Measurements from ENCODE around the gene SYT10. TPM values are rescaled to one million over a fixed set of nuclear protein-coding genes. Genes with fewer than 3 reads are reported as not detected.

SYT10 gene
- total RNA-seq, 1 experiment from 2014 or later = 0.70 TPM

- no peak overlapping the region for H3K23ac ChIP-seq (ENCODE audit: insufficient read length, low read depth, low read length)
- no peaks in the 10 kb centered on the region for H3K4me1 ChIP-seq (ENCODE audit: insufficient read depth, low read length)
- no peaks in the 10 kb centered on the region for H3K79me2 ChIP-seq (ENCODE audit: insufficient read depth, low read length)
- no peak for DNase-seq
- H3T11ph ChIP-seq (ENCODE audit: low read length) = no peak overlapping the region
- H3K27me3 Mint-ChIP-seq (ENCODE audit: low read depth) = no peaks in the 10 kb centered on the region
- H3K9me3 ChIP-seq (ENCODE audit: control insufficient read depth, low read depth, low read length) = no peaks in the 10 kb centered on the region
- 100% methylated on average over 1 of the region's 2 CpGs for WGBS (ENCODE audit: extremely low coverage, insufficient read length, low lambda C conversion rate)
- H4K8ac ChIP-seq (replicated peaks; ENCODE audit: insufficient read length, low read depth, low read length) = no peak overlapping the region
- H3K56ac ChIP-seq (ENCODE audit: insufficient read length, low read depth, low read length) = no peak overlapping the region
- H4K5ac ChIP-seq (ENCODE audit: insufficient read length, low read depth, low read length) = no peak overlapping the region
- no peak overlapping the region for H2BK15ac ChIP-seq (ENCODE audit: low read depth, low read length)
- no peak for TF ChIP-seq CTCF (conservative IDR thresholded peaks at IDR 0.05)
- no peak overlapping the region for H3K9ac ChIP-seq (ENCODE audit: extremely low read depth, insufficient read length, low read length)
- no peaks in the 10 kb centered on the region for H3K27me3 ChIP-seq (ENCODE audit: insufficient read depth, low read length)
- H2AFZ ChIP-seq (ENCODE audit: low read length) = no peak overlapping the region
- no peak overlapping the region for H2BK120ac ChIP-seq (ENCODE audit: low read depth, low read length, poor library complexity, severe bottlenecking)
- H4K20me1 ChIP-seq (ENCODE audit: control insufficient read depth, insufficient read depth, insufficient read length) = no peaks in the 10 kb centered on the region
- H3K27ac ChIP-seq (ENCODE audit: insufficient read length, low read depth, low read length) = no peak overlapping the region
- H2BK20ac ChIP-seq (ENCODE audit: low read depth, low read length, poor library complexity, severe bottlenecking) = no peak overlapping the region
- H2AK5ac ChIP-seq (ENCODE audit: insufficient read length, low read length) = no peak overlapping the region
- H3K4me3 Mint-ChIP-seq = no peak overlapping the region
- no peaks in the 10 kb centered on the region for H3K36me3 Mint-ChIP-seq (ENCODE audit: insufficient read depth in 1 of 3, low read depth in 3 of 3)
- H3K23me2 ChIP-seq (ENCODE audit: insufficient read length, low read depth, low read length, poor library complexity, severe bottlenecking) = no peaks in the 10 kb centered on the region
- H3K79me1 ChIP-seq (ENCODE audit: insufficient read depth, low read depth, low read length, poor library complexity, severe bottlenecking) = no peaks in the 10 kb centered on the region
- H4K91ac ChIP-seq (ENCODE audit: insufficient read length, low read depth, low read length) = no peak overlapping the region
- H3K4me1 Mint-ChIP-seq = no peaks in the 10 kb centered on the region
- H3K14ac ChIP-seq (ENCODE audit: insufficient read depth, low read length) = no peak overlapping the region
- no peak overlapping the region for H3K4me2 ChIP-seq (ENCODE audit: insufficient read depth, insufficient read length, low read length)
- no peak overlapping the region for H3K27ac Mint-ChIP-seq
- H3K4ac ChIP-seq (ENCODE audit: low read depth, low read length) = no peak overlapping the region
- no peaks in the 10 kb centered on the region for H3K9me3 Mint-ChIP-seq
- H2BK12ac ChIP-seq (ENCODE audit: insufficient read length, low read depth, low read length) = no peak overlapping the region
- H2BK5ac ChIP-seq (ENCODE audit: insufficient read length, low read length) = no peak overlapping the region
- H3K18ac ChIP-seq (ENCODE audit: insufficient read length, low read depth, low read length) = no peak overlapping the region
Observed at GRCh38 chr12:33429468-33429867, 10.2 kb downstream of the SYT10 start.
